ENCODE data around the gene PLK1.

The PLK1 gene

DNA sequence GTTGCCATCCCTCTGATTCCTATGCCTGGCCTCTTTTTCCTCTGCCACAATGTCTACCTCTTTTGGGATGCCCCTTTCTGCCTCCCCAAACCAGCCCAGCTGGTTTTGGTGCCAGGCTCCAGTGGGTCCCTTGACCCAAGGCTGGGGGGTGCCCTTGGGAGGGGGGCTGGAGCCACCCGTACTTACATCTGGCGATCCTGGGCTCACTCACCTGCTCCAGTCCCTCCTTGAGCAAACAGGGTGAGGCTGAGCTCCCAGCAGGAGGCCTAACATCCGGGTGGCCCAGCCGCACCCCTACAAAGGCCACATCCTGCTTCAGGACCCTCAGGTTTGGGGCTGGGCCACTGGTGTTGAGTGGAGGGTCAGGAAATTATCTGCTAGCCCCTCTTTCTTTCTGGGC is 33.1 kb downstream of the PLK1 start:
- TF ChIP-seq GATA3 (IDR thresholded peaks at IDR 0.05; ENCODE audit: low read depth, low read length) (no peak), GATA2 (IDR thresholded peaks at IDR 0.05; ENCODE audit: low read depth, low read length) (no peak)

GRCh38 chr16:23712976-23713375 is 34.3 kb downstream of the PLK1 start, which contains the start of gene ERN2:
TSS of gene ERN2 (minus strand) at chr16:23713222. CDS start at chr16:23713187, 35 bp downstream.
- no peak for TF ChIP-seq GATA3 (IDR thresholded peaks at IDR 0.05; ENCODE audit: low read depth, low read length)
- no peak for TF ChIP-seq GATA2 (IDR thresholded peaks at IDR 0.05; ENCODE audit: low read depth, low read length)

DNA sequence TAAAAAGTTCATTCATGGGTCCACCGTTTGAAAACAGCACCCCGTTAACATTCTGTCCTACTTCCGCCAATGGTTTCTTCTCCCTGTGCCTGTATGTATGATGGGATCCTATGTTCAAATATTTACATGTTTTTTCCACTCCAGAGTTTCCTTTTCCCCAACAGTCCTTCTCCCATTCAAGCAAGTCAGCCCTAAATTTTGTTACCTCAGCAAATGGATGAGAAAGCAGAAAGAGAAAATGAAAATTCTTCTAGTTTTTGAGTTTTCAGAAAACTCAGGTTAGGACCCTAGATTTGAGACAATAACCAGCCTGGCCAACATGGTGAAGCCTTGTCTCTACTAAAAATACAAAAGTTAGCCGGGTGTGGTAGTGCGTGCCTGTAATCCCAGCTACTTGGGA is 37.8 kb downstream of the PLK1 start:
- TF ChIP-seq GATA3 (IDR thresholded peaks at IDR 0.05; ENCODE audit: low read depth, low read length) (no peak), GATA2 (IDR thresholded peaks at IDR 0.05; ENCODE audit: low read depth, low read length) (no peak)

DNA sequence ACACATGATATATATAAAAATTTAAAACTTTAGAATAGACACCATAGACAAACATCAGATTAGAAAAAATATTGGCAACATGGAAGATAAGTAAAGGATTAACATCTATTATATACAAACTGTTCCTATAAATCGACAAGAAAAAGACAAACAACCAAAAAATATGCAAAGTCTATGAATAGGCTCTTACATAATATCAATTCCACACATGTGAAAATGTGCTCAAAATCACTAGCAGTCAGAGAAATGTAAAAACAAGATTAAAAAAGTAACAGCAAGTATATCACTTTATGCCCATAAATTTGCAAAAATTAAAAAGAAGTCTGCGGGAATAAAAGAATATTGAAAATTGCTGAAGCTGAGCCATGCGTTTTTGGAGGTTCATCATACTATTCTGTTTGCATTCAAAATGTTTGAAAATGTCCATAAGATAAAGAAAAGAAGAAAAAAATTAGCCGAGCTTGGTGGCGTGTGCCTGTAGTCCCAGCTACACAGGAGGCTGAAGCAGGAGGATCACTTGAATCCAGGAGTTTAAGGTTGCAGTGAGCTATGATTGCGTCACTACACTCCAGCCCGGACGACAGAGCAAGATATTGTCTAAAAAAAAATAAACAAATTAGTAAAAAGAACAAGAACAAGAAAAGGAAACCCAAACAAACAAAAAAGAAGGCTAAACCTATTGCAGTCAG is 45.6 kb downstream of the PLK1 start:
- TF ChIP-seq GATA3 (IDR thresholded peaks at IDR 0.05; ENCODE audit: low read depth, low read length) (no peak), GATA2 (IDR thresholded peaks at IDR 0.05; ENCODE audit: low read depth, low read length) (no peak)

DNA sequence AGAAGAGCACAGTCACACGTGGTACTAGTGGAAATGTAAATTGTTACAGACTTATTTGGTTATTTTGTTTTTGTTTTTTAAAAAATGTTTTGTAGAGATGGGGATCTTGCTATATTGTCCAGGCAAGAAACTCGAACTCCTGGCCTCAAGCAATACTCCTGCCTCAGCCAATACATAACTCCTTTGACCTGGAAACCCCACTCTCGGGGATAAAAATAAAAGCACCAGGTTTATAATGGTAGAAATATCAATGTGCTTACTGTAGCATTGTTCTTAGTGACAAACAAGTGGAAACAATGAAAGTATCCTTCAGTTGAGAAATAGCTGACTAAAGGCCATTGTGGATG is 46.1 kb downstream of the PLK1 start:
- no peak for TF ChIP-seq GATA3 (IDR thresholded peaks at IDR 0.05; ENCODE audit: low read depth, low read length)
- no peak for TF ChIP-seq GATA2 (IDR thresholded peaks at IDR 0.05; ENCODE audit: low read depth, low read length)

DNA sequence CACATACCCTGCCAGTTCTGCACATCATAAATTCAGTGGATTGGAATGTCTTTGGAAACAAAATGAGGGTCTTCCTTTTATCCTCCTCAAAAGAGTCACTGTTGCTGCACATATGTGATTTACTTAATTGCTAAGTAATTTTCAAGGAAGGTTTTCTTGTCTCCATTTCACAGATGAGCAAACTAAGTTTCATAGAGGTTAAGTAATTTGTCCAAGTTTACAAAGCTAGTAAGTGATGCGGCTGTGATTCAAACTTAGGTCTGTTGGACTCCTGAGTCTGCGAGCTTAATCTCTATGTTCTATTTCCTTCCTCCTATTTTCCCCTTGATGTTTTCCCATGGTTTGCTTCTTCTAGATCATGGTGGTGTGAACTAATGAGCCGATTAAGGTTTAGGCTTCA is 48.0 kb downstream of the PLK1 start:
- no peak for TF ChIP-seq GATA3 (IDR thresholded peaks at IDR 0.05; ENCODE audit: low read depth, low read length)
- no peak for TF ChIP-seq GATA2 (IDR thresholded peaks at IDR 0.05; ENCODE audit: low read depth, low read length)

DNA sequence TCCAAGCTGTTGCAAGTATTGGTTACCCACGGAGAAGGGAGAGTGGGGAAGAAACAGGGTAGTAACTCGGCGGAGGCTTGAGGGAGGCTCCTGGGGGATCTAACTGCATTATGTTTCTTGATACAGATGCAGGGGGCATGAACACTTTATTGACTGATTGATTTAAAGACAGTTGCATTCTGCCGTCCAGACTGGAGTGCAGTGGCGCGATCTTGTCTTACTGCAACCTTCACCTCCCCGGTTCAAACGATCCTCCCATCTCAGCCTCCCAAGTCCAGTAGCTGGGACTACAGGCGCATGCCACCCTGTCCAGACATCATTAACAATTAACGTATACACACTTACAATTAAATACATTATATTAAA is 49.4 kb downstream of the PLK1 start:
- TF ChIP-seq GATA2 (IDR thresholded peaks at IDR 0.05; ENCODE audit: low read depth, low read length) (no peak), GATA3 (IDR thresholded peaks at IDR 0.05; ENCODE audit: low read depth, low read length) (no peak)

GRCh38 chr16:23729503-23730424 is 51.1 kb downstream of the PLK1 start:
- TF ChIP-seq GATA2 (IDR thresholded peaks at IDR 0.05; ENCODE audit: low read depth, low read length) (no peak), GATA3 (IDR thresholded peaks at IDR 0.05; ENCODE audit: low read depth, low read length) (no peak)

DNA sequence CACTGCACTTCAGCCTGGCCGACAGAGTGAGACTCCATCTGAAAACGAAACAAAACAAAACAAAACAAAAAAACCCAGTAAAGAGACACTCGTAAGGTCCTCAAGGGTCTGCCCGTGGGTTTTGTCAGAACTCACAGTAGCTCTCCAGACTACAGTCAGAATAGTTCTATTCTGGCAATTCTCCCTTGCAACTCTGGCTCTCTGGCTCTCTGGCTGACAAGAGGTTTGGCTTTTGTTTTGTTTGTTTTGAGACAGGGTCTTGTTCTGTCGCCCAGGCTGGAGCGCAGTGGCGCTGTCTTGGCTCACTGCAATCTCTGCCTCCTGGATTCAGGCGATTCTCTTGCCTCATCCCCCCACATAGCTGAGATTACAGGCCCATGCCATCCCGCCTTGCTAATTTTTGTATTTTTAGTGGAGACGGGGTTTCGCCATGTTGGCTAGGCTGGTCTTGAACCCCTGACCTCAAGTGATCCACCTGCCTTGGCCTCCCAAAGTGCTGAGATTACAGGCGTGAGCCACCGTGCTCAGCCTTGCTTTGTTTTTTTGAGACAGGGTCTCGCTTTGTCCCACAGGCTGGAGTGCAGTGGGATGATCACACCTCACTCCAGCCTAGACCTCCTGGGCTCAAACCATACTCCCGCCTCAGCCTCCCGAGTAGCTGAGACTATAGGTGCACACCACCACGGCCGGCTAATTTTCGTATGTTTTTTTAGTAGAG is 55.6 kb downstream of the PLK1 start:
- TF ChIP-seq GATA2 (IDR thresholded peaks at IDR 0.05; ENCODE audit: low read depth, low read length) (no peak), GATA3 (IDR thresholded peaks at IDR 0.05; ENCODE audit: low read depth, low read length) (no peak)

GRCh38 chr16:23739516-23739915 is 60.8 kb downstream of the PLK1 start:
- no peak for TF ChIP-seq GATA3 (IDR thresholded peaks at IDR 0.05; ENCODE audit: low read depth, low read length)
- no peak for TF ChIP-seq GATA2 (IDR thresholded peaks at IDR 0.05; ENCODE audit: low read depth, low read length)

Data from SH-SY5Y (cell line).